GM18519 (cell line): ENCODE data around the gene MYBPHL.
A peak's percentile ranks its signal among the peaks of the same experiment; 100 is the strongest.
"Not testable (repeated sequence)": the region's sequence is repeated elsewhere in the genome, so short reads cannot be mapped to it uniquely, and the experiment has no call there.

Experiments
- ATAC-seq: cut with Tn5 transposase; IDR thresholded peaks from one replicate; pipeline ENCODE4 v1.9.1; 2021; ENCODE audit warnings: mild to moderate bottlenecking, moderate library complexity; ENCODE audit not compliant: unreplicated experiment, low FRiP score

The MYBPHL gene

DNA sequence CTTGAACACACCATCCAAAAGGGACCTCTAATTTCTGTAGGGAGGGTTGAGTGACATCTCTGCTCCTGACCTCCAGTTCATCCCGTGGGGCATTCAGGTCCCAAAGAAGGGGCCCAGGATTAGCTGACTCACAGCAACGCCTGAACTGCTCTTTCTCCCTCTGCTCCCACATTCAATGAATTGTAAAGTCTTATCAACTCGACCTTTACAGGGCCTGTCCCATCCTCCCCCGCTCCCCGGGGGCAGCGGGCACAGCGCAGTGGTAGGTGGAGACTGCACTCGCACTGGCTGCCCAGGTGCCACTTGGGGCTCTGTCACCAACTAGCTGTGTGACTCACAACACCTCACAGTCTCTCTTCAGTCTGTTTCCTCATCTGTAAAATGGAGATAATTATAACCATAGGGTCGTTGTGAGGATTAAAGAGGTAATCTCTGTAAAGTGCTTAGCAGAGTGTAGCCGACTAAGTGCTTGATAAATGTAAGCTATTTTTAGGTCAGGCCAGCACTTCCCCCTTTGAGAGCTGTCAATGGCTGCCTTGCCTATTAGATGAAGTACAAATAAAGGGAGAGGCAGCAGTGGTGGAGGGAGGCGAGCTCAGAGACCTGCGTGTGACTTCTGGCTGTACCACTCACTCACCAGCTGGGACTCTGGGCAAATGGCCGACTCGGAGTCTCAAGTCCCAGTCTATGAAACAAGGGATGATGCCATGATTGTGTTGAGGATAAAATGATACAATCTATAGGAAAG, 637 bp upstream of the MYBPHL start:
- ATAC-seq, result no peak

- not testable (repeated sequence) for ATAC-seq
Measured at GRCh38 chr1:109305991-109306390, 820 bp downstream of the MYBPHL start.

DNA sequence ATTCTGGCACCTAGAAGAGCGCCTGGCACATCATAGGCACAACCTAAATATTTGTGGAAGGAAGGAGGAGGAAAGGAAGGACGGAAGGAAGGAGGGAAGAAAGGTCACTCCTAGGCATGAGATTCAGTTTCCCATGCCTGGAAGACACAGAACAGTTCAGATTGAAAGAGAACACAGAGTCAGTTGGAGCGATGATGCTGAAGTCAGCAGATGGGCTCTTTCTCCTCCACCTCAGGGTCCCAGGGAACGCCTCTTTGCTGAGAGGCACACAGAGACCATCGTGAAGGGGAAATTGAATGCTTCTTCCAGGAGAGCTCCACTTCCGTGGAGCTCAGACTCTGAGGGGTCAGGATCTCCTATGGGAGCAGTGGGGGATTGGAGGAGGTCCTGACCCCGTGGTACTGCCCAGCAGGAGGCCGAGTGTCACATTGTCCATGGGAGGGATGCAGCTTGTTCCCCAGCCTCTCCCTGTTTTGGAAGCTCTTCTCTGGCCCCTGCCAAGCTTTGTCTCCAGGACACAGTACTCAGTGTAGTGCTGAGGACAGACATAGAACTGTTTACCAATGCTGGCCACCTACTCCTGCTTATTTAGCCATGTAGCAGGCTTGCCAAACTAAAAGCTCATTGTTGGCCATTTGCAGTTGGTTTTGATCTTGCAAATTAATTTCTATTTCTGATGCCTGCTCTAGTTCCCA, 2.4 kb downstream of the MYBPHL start:
- no peak for ATAC-seq

GRCh38 chr1:109301874-109302273, 4.9 kb downstream of the MYBPHL start:
- ATAC-seq, result no peak

- ATAC-seq, result no peak
Measured at GRCh38 chr1:109300650-109301151, 6.1 kb downstream of the MYBPHL start.

DNA sequence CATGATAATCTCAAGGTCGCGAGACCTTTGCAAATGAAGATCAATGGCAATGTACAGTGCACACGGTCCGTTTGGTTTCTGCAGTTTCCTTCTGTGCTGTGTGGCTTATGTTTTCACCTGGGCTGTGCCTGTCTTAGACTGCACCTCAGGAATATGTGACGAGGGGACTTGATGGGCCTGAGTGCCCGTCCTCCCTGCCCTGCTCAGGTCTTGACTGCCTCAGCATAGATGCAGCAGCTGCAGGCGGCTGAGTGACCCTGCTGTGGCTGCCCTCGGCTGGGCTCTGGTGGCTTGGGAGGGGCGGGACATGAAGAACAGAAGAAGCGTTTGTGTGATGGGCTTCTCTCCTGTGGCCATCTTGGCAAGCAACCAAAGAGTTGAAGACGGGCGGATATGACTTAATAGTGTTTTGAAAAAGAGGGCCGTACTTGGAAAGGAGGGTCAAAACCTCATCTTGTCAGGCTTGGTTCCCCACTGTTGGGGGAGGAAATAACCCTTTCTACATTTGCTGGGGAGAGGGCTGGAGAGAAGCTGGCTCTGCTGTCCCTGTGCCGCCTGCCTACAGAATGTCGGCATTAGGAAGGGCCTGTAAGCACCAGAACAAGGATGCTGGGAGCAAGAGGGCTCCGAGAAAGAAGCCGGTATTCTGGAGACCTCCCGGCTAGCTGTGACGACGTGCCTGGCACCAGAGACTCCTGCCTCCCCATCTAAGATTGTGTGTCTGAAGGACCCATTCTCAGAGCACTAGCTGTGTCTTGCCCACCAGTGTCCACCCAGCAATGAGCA, 7.1 kb downstream of the MYBPHL start:
- ATAC-seq, result no peak

DNA sequence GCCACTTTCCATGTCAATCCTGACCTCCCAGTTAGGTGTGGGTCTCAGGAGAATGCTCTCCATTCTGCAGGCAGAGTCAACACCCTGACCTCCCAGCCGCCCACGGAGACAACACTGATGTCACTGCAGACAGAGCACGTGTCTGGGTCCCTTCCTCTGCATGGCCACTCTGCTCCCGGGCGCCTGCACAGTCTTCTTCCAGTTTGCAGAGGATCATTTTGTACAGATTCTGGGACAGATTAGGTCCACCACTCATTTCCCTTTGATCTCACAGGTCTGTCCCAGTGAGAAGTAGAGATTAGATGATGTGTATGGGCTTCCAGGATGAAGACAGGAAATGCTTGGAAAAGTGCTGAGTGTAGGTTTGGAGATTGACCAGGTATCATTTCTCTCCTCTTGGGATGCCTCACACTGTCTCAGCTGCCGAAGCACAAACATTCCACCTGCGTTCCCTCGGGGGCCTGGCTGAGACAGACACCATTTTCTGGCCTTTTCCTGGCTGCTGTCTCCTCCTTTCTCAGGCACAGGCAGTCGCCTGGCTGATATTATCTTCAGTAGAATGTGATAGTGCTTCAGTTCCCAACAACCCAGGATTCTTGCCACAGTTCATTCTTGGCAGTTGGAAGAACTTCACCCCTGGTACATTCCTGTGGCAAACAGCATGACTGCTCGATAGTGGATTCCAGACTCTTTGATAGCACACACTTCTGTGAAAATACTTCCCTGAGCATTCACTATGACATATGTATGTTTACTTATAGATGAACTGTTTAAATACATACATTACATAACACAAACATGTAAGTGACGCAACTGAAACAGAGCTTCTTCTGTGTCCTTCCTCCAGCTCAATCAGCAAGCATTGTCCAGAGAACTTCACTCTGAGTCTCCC, 7.9 kb downstream of the MYBPHL start:
- no peak for ATAC-seq

GRCh38 chr1:109296782-109297181, 10.0 kb downstream of the MYBPHL start:
- ATAC-seq, result no peak

GRCh38 chr1:109295712-109296415, 10.9 kb downstream of the MYBPHL start:
- no peak for ATAC-seq

DNA sequence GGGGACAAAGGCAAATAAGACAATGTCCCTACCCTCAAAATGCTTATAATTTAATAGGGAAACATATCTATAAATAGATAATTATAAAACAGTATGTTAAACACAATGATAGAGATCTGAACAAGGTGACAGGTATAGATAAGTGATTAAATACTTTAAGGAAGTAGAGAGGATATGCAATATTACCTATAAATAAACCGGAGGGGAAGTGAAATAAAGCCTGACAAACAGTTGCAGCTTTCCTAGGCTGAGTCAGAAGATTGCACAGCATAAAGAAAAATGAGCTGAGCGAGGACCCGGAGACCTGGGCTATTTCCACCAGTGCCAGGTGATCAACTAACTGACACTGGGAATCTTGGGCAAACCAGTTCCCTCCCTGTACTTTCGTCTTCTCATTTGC, 12.3 kb downstream of the MYBPHL start:
- no peak for ATAC-seq

GRCh38 chr1:109293026-109293425, 13.8 kb downstream of the MYBPHL start:
- no peak for ATAC-seq

- no peak for ATAC-seq
Measured at GRCh38 chr1:109292364-109292763, 14.4 kb downstream of the MYBPHL start.

DNA sequence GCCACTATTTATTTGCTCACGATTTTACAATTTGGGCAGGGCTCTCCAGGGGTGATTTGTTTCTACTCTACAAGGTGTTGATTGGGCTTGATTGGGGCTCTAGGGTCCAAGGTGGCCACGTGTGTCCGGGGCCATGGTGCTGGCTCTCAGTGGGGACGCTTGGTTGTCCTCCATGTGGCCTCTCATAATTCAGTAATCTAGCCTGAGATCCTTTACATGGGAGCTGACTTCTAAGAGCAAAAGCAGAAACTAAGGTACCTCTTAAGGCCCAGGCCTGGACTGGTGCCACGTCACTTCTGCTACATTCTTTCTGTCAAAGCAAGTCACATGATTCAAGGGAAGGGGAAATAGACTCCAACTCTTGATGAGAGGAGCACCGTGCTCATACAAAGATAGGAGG, 15.8 kb downstream of the MYBPHL start:
- no peak for ATAC-seq

DNA sequence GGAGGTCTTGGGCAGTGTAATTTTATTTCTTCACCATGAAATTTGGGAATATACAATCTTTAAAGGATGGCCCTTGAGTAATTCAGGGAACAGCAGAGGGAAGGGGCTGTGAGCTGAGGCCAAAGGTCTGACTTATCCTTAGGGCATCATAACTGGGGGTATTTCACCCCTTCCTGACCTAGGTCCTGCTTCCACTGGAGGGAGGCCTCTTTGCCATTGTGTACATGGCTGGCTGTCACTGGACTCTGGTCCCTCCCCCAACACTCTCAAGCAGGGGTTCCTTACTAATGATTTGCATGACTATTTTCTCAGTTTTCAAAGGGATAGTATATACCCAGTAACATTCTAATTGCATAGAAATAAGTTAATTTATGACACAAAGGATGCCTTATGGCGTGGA, 16.7 kb downstream of the MYBPHL start:
- no peak for ATAC-seq

GRCh38 chr1:109286762-109287161, 20.0 kb downstream of the MYBPHL start:
- not testable (repeated sequence) for ATAC-seq

DNA sequence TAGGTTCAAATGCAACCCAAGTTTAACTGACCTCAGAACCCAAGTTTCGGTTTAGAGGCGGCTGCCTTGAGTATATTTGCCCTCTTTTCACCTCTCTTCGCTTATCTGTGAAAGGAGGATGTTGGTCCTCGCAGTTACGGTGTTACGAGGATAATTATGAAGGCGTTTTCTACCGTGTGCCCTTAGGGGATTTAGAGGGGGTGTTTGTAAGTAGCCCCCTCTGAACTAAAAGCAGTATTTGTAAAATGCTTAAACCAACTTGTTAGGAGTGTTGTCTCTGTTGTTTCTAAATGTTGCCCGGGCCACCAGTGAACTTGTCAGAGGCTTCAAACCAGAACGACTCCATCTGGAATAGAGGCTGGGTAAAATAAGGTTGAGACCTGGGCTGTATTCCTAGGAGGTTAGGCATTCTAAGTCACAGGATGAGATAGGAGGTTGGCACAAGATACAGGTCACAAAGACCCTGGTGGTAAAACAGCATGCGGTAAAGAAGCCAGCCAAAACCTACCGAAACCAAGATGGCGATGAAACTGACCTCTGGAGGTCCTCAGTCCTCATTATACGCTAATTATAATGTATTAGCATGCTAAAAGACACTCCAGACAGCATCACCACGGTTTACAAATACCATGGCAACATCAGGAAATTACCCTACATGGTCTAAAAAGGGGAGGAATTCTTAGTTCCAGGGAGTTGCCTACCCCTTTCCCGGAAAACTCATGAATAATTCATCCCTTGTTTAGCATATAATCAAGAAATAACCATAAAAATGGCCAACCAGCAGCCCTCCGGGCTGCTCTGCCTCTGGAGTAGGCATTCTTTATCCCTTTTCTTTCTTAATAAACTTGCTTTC, 22.8 kb downstream of the MYBPHL start:
- ATAC-seq, result no peak

DNA sequence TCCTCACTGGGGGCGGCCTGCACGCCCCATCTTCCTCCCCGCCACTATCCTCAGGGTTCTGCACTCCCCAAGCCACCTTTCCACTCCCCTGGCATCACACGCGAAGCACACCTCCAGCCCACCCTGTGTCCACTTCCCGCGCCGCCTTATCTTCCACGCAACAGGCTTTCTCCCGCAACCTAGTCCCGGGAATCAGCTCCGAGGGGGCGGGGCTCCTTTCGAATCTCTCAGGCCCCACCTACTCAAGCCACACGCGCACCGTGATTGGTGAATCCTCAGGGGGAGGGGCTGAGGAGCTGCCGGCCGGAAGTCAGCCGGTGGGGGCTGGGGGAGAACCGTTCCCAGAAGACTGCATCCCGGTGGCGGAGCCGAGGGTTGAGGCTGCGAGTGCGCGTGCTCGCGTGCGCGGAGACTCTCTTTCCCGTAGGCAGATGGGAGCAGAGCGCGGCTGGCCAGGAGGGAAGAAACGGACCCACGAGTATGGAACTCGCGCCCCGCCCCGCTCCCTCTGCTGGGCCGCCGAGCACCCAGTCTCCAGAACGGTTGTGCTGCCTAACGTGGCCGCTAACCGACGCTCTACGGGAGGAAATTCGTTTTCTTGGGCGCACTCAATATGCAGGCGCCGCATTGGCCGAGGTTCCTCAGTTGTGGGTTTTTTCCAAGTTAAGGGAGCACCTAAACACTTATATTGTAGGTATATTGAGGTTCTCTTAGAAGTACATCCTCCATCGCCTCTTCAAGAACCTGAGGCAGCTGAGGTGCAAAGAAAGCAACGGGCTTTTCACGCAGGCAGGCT, 23.7 kb downstream of the MYBPHL start, which contains the start of gene PSRC1:
Gene PSRC1 (minus strand): TSS at position 194 of the 796 bp plus-strand sequence.
- ATAC-seq, result peak; percentile 78

- ATAC-seq, result no peak
Measured at GRCh38 chr1:109282497-109282951, 24.3 kb downstream of the MYBPHL start.
